ENCODE results near the gene ATF7.

- TF ChIP-seq MAX (IDR thresholded peaks at IDR 0.05) (no peak), MAFK (IDR thresholded peaks at IDR 0.05; ENCODE audit: partially characterized antibody) (no peak), CEBPB (IDR thresholded peaks at IDR 0.05) (no peak), NR3C1 (IDR thresholded peaks at IDR 0.05) (no peak), CTCF (IDR thresholded peaks at IDR 0.05) (no peak), HDAC2 (IDR thresholded peaks at IDR 0.05) (no peak)
These were observed 38.1 kb downstream of the ATF7 start for GRCh38 chr12:53588123-53588522.
